NOMO-1 treated with DMSO at 0.1 percent for 48 hours (cell line): ENCODE data around the gene RAPH1.
"Not testable (repeated sequence)": the region's sequence is repeated elsewhere in the genome, so short reads cannot be mapped to it uniquely, and the experiment has no call there.

ENCODE experiments used
- DNase-seq: peaks from one replicate; lab custom pipeline; 2025; ENCODE audit not compliant: unreplicated experiment; lab: John Stamatoyannopoulos, UW

RAPH1 gene

GRCh38 chr2:203440671-203441070, 94.4 kb downstream of the RAPH1 start:
- DNase-seq = no peak

GRCh38 chr2:203438528-203438927, 96.6 kb downstream of the RAPH1 start:
- DNase-seq = peak; percentile 25

GRCh38 chr2:203437511-203437910, 97.6 kb downstream of the RAPH1 start:
- peak; percentile 94 for DNase-seq

- no peak for DNase-seq
Measured at GRCh38 chr2:203436496-203436895, 98.6 kb downstream of the RAPH1 start.

GRCh38 chr2:203432811-203433210, 102.3 kb downstream of the RAPH1 start:
- no peak for DNase-seq

GRCh38 chr2:203431391-203432185, 103.5 kb downstream of the RAPH1 start:
- DNase-seq = no peak

GRCh38 chr2:203429643-203430042, 105.5 kb downstream of the RAPH1 start:
- not testable (repeated sequence) for DNase-seq

- DNase-seq = no peak
Measured at GRCh38 chr2:203427061-203427460, 108.0 kb downstream of the RAPH1 start.

- DNase-seq = no peak
Measured at GRCh38 chr2:203418271-203418670, 116.8 kb downstream of the RAPH1 start.

GRCh38 chr2:203413796-203414195, 121.3 kb downstream of the RAPH1 start:
- DNase-seq = no peak

- no peak for DNase-seq
Measured at GRCh38 chr2:203412546-203413331, 122.4 kb downstream of the RAPH1 start.

GRCh38 chr2:203407496-203407895, 127.6 kb downstream of the RAPH1 start:
- no peak for DNase-seq

- DNase-seq = no peak
Measured at GRCh38 chr2:203404996-203405395, 130.1 kb downstream of the RAPH1 start.

- DNase-seq = no peak
Measured at GRCh38 chr2:203400805-203401585, 134.1 kb downstream of the RAPH1 start.

- DNase-seq = no peak
Measured at GRCh38 chr2:203399031-203399430, 136.1 kb downstream of the RAPH1 start.

GRCh38 chr2:203396667-203397066, 138.4 kb downstream of the RAPH1 start:
- no peak for DNase-seq

- DNase-seq = no peak
Measured at GRCh38 chr2:203395858-203396257, 139.2 kb downstream of the RAPH1 start.

GRCh38 chr2:203394519-203395227, 140.4 kb downstream of the RAPH1 start:
- DNase-seq = no peak

GRCh38 chr2:203388153-203388552, 146.9 kb downstream of the RAPH1 start:
- DNase-seq = not testable (repeated sequence)

GRCh38 chr2:203383038-203383437, 152.1 kb downstream of the RAPH1 start:
- DNase-seq = no peak

- DNase-seq = no peak
Measured at GRCh38 chr2:203379156-203379555, 155.9 kb downstream of the RAPH1 start.
